Testis (tissue), 3 donors: ENCODE results near the gene ROBO1. TPM values are rescaled to one million over a fixed set of nuclear protein-coding genes. Genes with fewer than 3 reads are reported as not detected.

Experiments
- DNase-seq: peaks from one replicate; pipeline ENCODE4 v3.0.0-alpha.2; 2019
- H3K27ac ChIP-seq, 2 donors: fragments of 200-600 bp; sonication (generic); one replicate each; pipeline ENCODE4 v1.5.1; 2019
- H3K27me3 ChIP-seq: fragments of 200-600 bp; sonication (generic); one replicate; pipeline ENCODE4 v1.5.1; 2019
- H3K36me3 ChIP-seq: fragments of 200-600 bp; sonication (generic); one replicate; pipeline ENCODE4 v1.5.1; 2017; ENCODE audit warnings: low read depth; ENCODE audit errors: missing control alignments
- H3K4me1 ChIP-seq: fragments of 200-600 bp; sonication (generic); one replicate; pipeline ENCODE4 v1.5.1; 2019
- H3K4me3 ChIP-seq, 2 donors: fragments of 200-600 bp; sonication (generic); one replicate each; pipeline ENCODE4 v1.5.1; 2017 to 2019
- H3K9me3 ChIP-seq: fragments of 200-600 bp; sonication (generic); one replicate; pipeline ENCODE4 v1.5.1; 2017
- CTCF ChIP-seq, 3 experiments: fragments of 450-650 bp in 2 of 3; fragments of 200-600 bp in 1 of 3; sonication (generic) in 1 of 3; IDR thresholded peaks; one replicate each; pipeline ENCODE4 v1.5.1; 2016 to 2019; ENCODE audit warnings: antibody characterized with exemption in 3 of 3, mild to moderate bottlenecking in 2 of 3, moderate library complexity in 1 of 3
- POLR2A ChIP-seq: fragments of 450-650 bp; IDR thresholded peaks from one replicate; pipeline ENCODE4 v1.6.1; 2017; ENCODE audit warnings: antibody characterized with exemption, mild to moderate bottlenecking, moderate library complexity
- WGBS, 2 donors: methylation state at CpG; one replicate each; pipeline ENCODE4 v1.1.5; 2018; 5-methylcytosine and 5-hydroxymethylcytosine counted together
- intact Hi-C: fragments of 100-400 bp; cut with DNase I; formaldehyde crosslinking; loops from one replicate; pipeline ENCODE4 v1.15.1; 2023; ENCODE audit warnings: low total_unique reads
- polyA plus RNA-seq: library from polyadenylated mRNA; stranded (reverse); fragments of 350-450 nt; fragmentation: Illumina TruSeq; extraction: RNeasy Lipid Tissue Mini Kit (QIAGEN cat#74804); gene quantifications from one replicate; pipeline ENCODE4 v1.2.3, GENCODE V29; 2014; ENCODE audit warnings: low read depth, low replicate concordance; ENCODE audit not compliant: insufficient read depth
- total RNA-seq, 2 donors: library from RNA; depleted of rRNA; stranded (reverse); fragments of >200 nt; gene quantifications; one replicate each; pipeline ENCODE4 v1.2.3, GENCODE V29; 2016

Gene ROBO1
- total and polyA plus RNA-seq, 3 donors from 2014 or later = 39.4 to 45.1 (median 42.6) TPM

GRCh38 chr3:79632842-79633241 is 135.0 kb downstream of the ROBO1 start:
- H3K9me3 ChIP-seq = no peaks in the 10 kb centered on the region
- no peaks in the 10 kb centered on the region for H3K4me1 ChIP-seq
- WGBS, 2 donors = 79 to 94% methylated on average over 1 of the region's 1 CpG
- TF ChIP-seq CTCF (IDR thresholded peaks at IDR 0.05) = no peak
- no peak for TF ChIP-seq POLR2A
- H3K36me3 ChIP-seq = no peaks in the 10 kb centered on the region
- no peak overlapping the region for H3K27ac ChIP-seq
- no peak for DNase-seq
- H3K4me3 ChIP-seq = no peak overlapping the region
- intact Hi-C loops = no loop called here
- H3K27me3 ChIP-seq = no peaks in the 10 kb centered on the region

DNA sequence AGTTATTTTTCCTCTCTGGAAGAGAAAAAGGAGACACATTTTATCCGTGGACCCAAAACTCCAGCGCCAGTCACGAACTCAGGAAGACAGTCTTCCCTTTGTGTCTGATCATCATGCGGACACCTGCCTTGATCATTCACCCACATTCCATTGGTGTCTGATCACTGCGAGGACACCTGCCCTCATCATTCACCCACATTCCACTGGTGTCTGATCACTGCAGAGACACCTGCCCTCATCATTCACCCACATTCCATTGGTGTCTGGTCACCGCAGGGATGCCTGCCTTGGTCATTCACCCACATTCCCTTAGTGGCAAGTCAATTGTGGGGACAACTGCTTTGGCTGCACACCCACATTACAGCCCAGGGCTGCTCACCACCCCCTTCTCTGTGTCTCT is 148.9 kb downstream of the ROBO1 start:
- TF ChIP-seq CTCF (IDR thresholded peaks at IDR 0.05) (no peak), POLR2A (no peak)
- Histone ChIP-seq H3K36me3 (no peaks in the 10 kb centered on the region), H3K27me3 (no peaks in the 10 kb centered on the region), H3K27ac (no peak overlapping the region), H3K9me3 (no peaks in the 10 kb centered on the region), H3K4me3 (no peak overlapping the region), H3K4me1 (no peaks in the 10 kb centered on the region)
- no peak for DNase-seq
- intact Hi-C loops = no loop called here
- WGBS, 2 donors = 85 to 86% methylated on average over 6 of the region's 6 CpGs

DNA sequence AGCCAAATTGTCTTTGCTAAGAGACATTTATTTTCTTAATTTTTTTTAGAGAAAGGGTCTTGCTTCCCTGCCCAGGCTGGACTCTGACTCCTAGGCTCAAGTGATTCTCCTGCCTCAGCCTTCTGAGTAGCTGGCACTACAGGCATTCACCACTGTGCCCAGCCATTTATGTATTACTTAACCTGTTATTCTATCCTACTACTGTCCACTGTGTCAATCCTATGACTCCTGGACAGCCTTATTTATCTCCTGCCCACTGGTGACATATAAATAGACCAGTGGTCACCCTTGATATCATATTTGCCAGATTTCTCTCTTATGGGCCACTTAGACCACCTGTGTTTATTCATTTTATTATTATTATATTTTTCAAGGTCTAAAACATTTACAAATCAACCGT is 161.4 kb downstream of the ROBO1 start:
- H3K27ac ChIP-seq = no peak overlapping the region
- TF ChIP-seq CTCF (IDR thresholded peaks at IDR 0.05) (no peak), POLR2A (no peak)
- H3K9me3 ChIP-seq = no peaks in the 10 kb centered on the region
- H3K27me3 ChIP-seq = no peaks in the 10 kb centered on the region
- no peak for DNase-seq
- H3K36me3 ChIP-seq = no peaks in the 10 kb centered on the region
- no peak overlapping the region for H3K4me3 ChIP-seq
- 79 to 82% methylated on average over 1 of the region's 1 CpG for WGBS, 2 donors
- H3K4me1 ChIP-seq = no peaks in the 10 kb centered on the region
- intact Hi-C loops = no loop called here

DNA sequence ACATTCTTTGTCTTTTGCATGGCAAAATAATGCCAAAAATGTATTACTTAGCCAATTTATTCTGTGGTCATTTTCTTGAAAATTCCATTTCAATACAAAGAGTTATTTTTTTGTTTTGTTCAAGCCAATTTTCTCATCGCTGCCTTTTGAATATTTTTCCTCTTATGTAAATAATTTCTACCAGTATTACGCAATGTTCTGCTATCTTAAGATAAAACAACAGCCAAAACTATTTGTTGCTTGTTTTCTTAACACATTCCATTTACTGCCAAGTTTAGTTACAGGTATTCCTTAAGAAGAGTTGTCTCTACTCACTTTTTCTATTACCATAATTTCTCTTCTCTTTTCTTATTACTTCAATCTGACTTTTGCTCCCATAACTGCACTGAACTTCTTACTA is 163.1 kb downstream of the ROBO1 start:
- no peak overlapping the region for H3K4me3 ChIP-seq
- no peak for TF ChIP-seq CTCF (IDR thresholded peaks at IDR 0.05)
- TF ChIP-seq POLR2A = no peak
- H3K9me3 ChIP-seq = no peaks in the 10 kb centered on the region
- H3K27ac ChIP-seq = no peak overlapping the region
- no peak for DNase-seq
- 30 to 44% methylated on average over 2 of the region's 2 CpGs for WGBS, 2 donors
- H3K27me3 ChIP-seq = no peaks in the 10 kb centered on the region
- no peaks in the 10 kb centered on the region for H3K4me1 ChIP-seq
- no peaks in the 10 kb centered on the region for H3K36me3 ChIP-seq
- intact Hi-C loops = no loop called here

GRCh38 chr3:79602385-79602784 is 165.4 kb downstream of the ROBO1 start:
- Histone ChIP-seq H3K4me3 (no peak overlapping the region), H3K9me3 (no peaks in the 10 kb centered on the region), H3K4me1 (no peaks in the 10 kb centered on the region), H3K27me3 (no peaks in the 10 kb centered on the region), H3K36me3 (no peaks in the 10 kb centered on the region), H3K27ac (no peak overlapping the region)
- no peak for DNase-seq
- intact Hi-C loops = no loop called here
- no peak for TF ChIP-seq POLR2A
